ENCODE data around the gene STK24.

STK24 gene

GRCh38 chr13:98460516-98460915 lies 116.4 kb downstream of the STK24 start:
- H3K36me3 Mint-ChIP-seq: peaks cover 55% of the 10 kb centered on the region

GRCh38 chr13:98459721-98460370 lies 117.1 kb downstream of the STK24 start:
- Mint-ChIP-seq H3K27me3 (no peaks in the 10 kb centered on the region), H3K4me3 (no peak overlapping the region), H3K9me3 (no peaks in the 10 kb centered on the region), H3K27ac (peak overlapping the region; percentile 33), H3K4me1 (peaks cover 5% of the 10 kb centered on the region), H3K36me3 (peaks cover 57% of the 10 kb centered on the region)
- DNase-seq: no peak
- CTCF ChIA-PET: no interaction called here

More at GRCh38 chr13:98460516-98460915, 116.4 kb downstream of the STK24 start:
- H3K27ac Mint-ChIP-seq: peak overlapping the region; percentile 33
- CTCF ChIA-PET: no interaction called here
- no peaks in the 10 kb centered on the region for H3K27me3 Mint-ChIP-seq
- H3K4me1 Mint-ChIP-seq: peaks cover 7% of the 10 kb centered on the region
- H3K4me3 Mint-ChIP-seq: no peak overlapping the region
- DNase-seq: no peak
- no peaks in the 10 kb centered on the region for H3K9me3 Mint-ChIP-seq

DNA sequence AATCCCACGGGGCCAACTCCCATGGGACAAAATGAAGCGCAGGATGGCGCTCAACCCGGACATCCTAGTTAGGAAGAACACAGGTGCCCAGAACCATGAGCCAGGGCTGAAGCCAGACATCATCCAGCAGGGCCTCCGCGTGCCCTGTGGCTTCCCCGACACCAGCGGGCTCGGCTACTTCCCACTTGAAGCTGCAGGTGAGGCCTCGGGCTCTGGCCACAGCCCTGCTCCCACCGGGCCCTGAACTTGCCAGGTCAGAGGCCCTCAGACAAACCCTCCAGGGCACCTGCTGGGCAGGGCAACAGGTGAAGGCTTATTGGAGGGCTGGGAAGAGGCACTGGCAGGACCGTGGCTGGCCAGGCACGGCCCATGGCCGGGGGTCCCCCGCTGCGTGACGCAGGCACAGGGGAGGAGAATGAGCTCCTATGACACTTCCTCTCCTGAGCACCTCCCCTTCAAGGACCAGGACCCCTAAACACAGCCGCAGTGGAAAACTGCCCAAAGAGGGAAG lies 117.7 kb downstream of the STK24 start:
- CTCF ChIA-PET: no interaction called here
- no peaks in the 10 kb centered on the region for H3K27me3 Mint-ChIP-seq
- peak overlapping the region; percentile 28 for H3K27ac Mint-ChIP-seq
- peaks cover 5% of the 10 kb centered on the region for H3K4me1 Mint-ChIP-seq
- H3K9me3 Mint-ChIP-seq: no peaks in the 10 kb centered on the region
- peaks cover 63% of the 10 kb centered on the region for H3K36me3 Mint-ChIP-seq
- DNase-seq: no peak
- H3K4me3 Mint-ChIP-seq: no peak overlapping the region

DNA sequence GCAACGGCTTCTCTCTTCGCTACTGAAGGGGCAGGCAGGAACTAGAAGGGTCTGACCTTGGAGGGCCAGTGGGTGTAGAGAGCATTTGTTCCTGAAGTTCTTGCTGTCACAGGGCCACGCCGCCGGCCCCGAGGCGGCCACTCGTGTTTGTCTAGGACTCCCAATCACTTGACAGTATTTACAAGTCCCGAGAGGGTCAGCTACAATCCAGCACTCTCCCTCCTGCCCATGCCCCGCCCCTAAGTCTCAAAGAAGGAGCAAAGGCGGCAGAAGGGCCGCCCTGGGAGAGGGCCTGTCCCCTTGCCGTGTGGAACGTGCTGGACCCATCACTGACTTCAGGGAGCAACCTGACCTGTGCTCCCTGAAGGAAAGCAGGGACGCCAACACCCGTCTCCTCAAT lies 118.5 kb downstream of the STK24 start:
- H3K27me3 Mint-ChIP-seq: no peaks in the 10 kb centered on the region
- no peak overlapping the region for H3K4me3 Mint-ChIP-seq
- peaks cover 5% of the 10 kb centered on the region for H3K4me1 Mint-ChIP-seq

GRCh38 chr13:98457053-98457452 lies 119.9 kb downstream of the STK24 start:
- H3K27me3 Mint-ChIP-seq: no peaks in the 10 kb centered on the region
- peaks cover 2% of the 10 kb centered on the region for H3K4me1 Mint-ChIP-seq
- no peak overlapping the region for H3K27ac Mint-ChIP-seq
- H3K9me3 Mint-ChIP-seq: no peaks in the 10 kb centered on the region
- peaks cover 63% of the 10 kb centered on the region for H3K36me3 Mint-ChIP-seq
- no peak overlapping the region for H3K4me3 Mint-ChIP-seq
- no peak for DNase-seq
- CTCF ChIA-PET: interaction anchor here (3.0 kb wide), 1 partner anchor 12 kb away, joined by 10 read pairs; no protein-coding TSS in a partner anchor

More for the DNA sequence above, 118.5 kb downstream of the STK24 start:
- no peak overlapping the region for H3K27ac Mint-ChIP-seq
- H3K36me3 Mint-ChIP-seq: peaks cover 64% of the 10 kb centered on the region
- DNase-seq: no peak
- CTCF ChIA-PET: interaction anchor here (0.7 kb wide), 1 partner anchor 13 kb away, joined by 3 read pairs; no protein-coding TSS in a partner anchor
- H3K9me3 Mint-ChIP-seq: no peaks in the 10 kb centered on the region

DNA sequence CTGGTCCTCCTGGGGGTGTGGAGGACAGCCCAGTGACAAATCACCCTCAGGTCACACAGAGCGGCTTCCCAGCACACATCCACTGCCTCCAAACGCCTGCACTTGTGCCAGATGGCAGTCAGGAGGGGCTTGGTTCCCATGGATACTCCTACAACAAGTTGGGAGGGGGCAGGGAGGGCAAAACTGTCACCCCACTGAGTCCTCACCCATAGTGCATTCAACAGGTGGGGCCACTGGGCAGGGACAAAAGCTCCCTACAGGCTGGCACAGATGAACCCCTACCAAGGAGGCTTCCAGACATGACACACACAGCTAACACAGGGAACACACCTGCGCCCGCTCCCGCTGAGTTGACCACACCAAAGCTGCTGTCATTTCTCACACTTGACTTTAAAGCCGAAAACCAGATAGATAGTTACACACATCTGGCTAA lies 120.5 kb downstream of the STK24 start:
- peaks cover 8% of the 10 kb centered on the region for H3K4me1 Mint-ChIP-seq
- CTCF ChIA-PET: interaction anchor here (3.0 kb wide), 1 partner anchor 11 kb away, joined by 10 read pairs; no protein-coding TSS in a partner anchor
- H3K27ac Mint-ChIP-seq: peak overlapping the region; percentile 15
- DNase-seq: no peak
- H3K27me3 Mint-ChIP-seq: no peaks in the 10 kb centered on the region
- H3K9me3 Mint-ChIP-seq: no peaks in the 10 kb centered on the region
- H3K36me3 Mint-ChIP-seq: peaks cover 67% of the 10 kb centered on the region
- H3K4me3 Mint-ChIP-seq: no peak overlapping the region

GRCh38 chr13:98454389-98454881 lies 122.5 kb downstream of the STK24 start:
- peaks cover 60% of the 10 kb centered on the region for H3K36me3 Mint-ChIP-seq
- no peak overlapping the region for H3K4me3 Mint-ChIP-seq
- peaks cover 20% of the 10 kb centered on the region for H3K4me1 Mint-ChIP-seq
- H3K9me3 Mint-ChIP-seq: no peaks in the 10 kb centered on the region
- peak overlapping the region; percentile 49 for H3K27ac Mint-ChIP-seq
- no peaks in the 10 kb centered on the region for H3K27me3 Mint-ChIP-seq
- CTCF ChIA-PET: interaction anchor here (0.8 to 3.0 kb wide), 3 partner anchors 9 to 233 kb away, joined by 3 to 10 read pairs (median 6); no protein-coding TSS in a partner anchor
- no peak for DNase-seq

DNA sequence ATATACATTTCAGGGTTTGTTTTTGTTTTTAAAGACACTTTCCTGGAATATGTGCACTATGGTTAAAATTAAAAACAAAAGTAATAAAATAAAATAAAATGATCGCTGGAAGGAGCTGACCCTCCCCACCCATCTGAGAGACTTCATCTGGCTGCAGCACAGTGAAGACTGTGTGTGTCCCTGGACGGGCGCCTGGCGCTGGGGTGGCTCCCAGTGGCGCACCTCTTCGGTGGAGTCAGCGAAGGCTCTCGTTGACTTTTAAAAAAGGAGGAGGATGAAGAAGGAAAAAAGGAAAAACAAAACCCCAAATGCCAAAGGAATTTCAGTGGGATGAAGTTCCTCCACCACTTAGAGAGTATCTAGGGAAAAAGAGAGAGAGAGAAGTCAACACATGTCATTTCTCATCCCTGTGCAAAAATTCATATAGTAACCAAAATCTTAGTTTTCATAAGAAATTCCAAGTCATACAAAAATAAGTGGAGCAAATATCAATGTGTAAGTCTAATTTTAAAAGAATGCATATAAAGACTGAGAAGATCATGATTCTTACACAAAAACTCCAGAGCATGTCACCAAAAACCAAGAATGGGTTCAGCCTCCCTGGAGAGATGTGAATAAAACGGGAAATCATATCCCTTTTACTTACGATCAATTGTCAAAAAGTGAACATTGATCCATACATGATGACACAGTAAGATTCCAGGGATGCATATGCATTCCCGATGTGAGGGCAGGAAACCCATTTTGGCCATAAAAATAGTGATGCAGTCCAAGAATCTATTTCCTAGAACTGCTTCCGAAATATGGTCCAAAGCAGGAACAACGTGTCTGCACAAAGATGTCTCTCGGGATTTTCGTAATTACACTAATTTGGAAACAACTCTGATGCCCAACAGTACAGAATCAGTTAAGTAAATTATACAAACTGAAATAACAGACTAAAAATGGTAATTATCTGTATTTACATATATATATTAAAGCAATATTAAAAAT lies 123.8 kb downstream of the STK24 start:
- H3K27ac Mint-ChIP-seq: no peak overlapping the region
- H3K9me3 Mint-ChIP-seq: no peaks in the 10 kb centered on the region
- peaks cover 20% of the 10 kb centered on the region for H3K4me1 Mint-ChIP-seq
- H3K36me3 Mint-ChIP-seq: peaks cover 56% of the 10 kb centered on the region
- no peak for DNase-seq
- H3K4me3 Mint-ChIP-seq: no peak overlapping the region
- no peaks in the 10 kb centered on the region for H3K27me3 Mint-ChIP-seq
- CTCF ChIA-PET: interaction anchor here (3.9 kb wide), 1 partner anchor 200 kb away, joined by 20 read pairs; no protein-coding TSS in a partner anchor

DNA sequence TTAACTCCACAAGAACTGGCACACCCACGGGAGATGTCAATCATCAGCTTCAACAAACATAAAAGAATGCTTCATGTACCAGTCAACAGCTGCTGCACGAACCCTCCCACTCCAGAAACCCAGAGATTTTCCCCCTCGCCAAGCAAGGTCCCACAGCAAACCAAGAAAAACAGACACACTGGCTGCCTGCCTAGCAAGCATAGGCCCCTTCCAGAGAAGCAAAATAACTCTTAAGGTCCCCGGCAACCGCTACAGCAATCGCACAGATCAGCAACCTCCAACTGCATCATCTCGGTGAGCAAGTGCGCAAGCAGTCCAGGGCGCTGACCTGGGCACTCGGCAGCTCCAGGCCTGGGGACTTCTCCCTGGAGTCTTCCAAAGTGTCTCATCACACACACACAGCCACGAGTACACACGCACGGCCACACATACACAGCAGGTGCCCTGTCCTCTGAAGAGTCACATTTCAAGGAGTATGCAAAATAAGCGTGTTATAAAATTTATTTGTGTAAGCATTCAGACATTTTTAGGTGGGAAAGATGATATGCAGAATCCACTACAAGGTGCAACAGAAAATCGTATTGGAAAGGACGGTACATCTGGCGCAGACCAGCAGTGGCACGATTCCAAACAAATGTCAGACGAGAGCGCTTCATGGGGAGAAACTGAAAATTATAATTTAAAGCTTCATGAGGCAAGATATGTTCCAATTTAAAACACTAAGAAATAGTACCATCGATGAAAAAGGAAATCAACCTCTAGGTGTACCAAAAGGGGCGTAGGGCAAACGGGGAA lies 125.0 kb downstream of the STK24 start:
- Mint-ChIP-seq H3K4me1 (peaks cover 20% of the 10 kb centered on the region), H3K27me3 (no peaks in the 10 kb centered on the region), H3K4me3 (no peak overlapping the region), H3K9me3 (no peaks in the 10 kb centered on the region), H3K36me3 (peaks cover 57% of the 10 kb centered on the region), H3K27ac (peak overlapping the region; percentile 22)
- CTCF ChIA-PET: interaction anchor here (1.8 to 3.9 kb wide), 2 partner anchors 15 to 201 kb away, joined by 12 to 20 read pairs; no protein-coding TSS in a partner anchor
- DNase-seq: no peak

- Mint-ChIP-seq H3K36me3 (peaks cover 51% of the 10 kb centered on the region), H3K27me3 (no peaks in the 10 kb centered on the region), H3K9me3 (no peaks in the 10 kb centered on the region), H3K4me3 (no peak overlapping the region), H3K27ac (peak overlapping the region; percentile 22), H3K4me1 (peaks cover 30% of the 10 kb centered on the region)
- CTCF ChIA-PET: interaction anchor here (0.9 to 3.9 kb wide), 4 partner anchors 16 to 595 kb away, joined by 3 to 20 read pairs (median 8); no protein-coding TSS in a partner anchor
- peak; percentile 47 for DNase-seq
These were observed 126.3 kb downstream of the STK24 start for GRCh38 chr13:98450539-98451111.

GRCh38 chr13:98450026-98450425 lies 126.9 kb downstream of the STK24 start:
- no peak for DNase-seq
- peaks cover 35% of the 10 kb centered on the region for H3K4me1 Mint-ChIP-seq
- no peaks in the 10 kb centered on the region for H3K27me3 Mint-ChIP-seq
- no peaks in the 10 kb centered on the region for H3K9me3 Mint-ChIP-seq
- H3K27ac Mint-ChIP-seq: peak overlapping the region; percentile 7
- no peak overlapping the region for H3K4me3 Mint-ChIP-seq
- CTCF ChIA-PET: interaction anchor here (1.0 to 3.9 kb wide), 3 partner anchors 17 to 594 kb away, joined by 3 to 20 read pairs (median 12); no protein-coding TSS in a partner anchor
- peaks cover 45% of the 10 kb centered on the region for H3K36me3 Mint-ChIP-seq

DNA sequence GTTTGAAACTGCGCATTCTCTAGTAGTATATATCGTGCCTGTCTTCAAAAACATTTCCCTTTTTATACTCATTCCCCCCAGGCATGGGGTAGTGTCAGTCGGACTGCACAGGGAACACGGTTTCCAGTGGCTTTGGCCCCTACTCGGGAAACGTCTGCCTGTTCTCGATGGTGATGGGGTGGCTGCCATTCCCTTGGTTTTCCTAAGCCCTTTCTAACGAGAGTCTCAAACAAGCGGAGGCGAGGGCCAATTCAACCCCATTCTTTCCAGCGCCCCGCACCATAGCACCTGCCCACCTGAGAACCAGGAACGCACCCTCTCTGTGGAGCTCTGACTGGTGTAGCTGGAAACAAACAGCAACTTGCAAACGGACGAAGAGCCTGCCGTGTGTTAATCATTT lies 127.6 kb downstream of the STK24 start:
- peaks cover 37% of the 10 kb centered on the region for H3K36me3 Mint-ChIP-seq

DNA sequence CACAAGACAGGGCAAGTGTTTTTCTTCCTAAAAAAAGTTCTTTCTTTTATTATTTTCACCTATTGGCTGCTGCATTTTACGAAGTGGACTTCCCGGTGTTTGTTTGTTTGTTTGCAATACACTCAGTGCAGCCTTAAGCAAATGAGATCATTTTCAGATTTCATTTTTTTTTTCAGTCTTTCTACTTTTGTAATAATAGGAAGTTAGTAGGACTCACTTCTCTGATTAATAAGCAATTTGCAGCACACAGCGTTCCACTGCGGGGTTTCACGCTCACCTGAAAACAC lies 128.3 kb downstream of the STK24 start:
- no peaks in the 10 kb centered on the region for H3K9me3 Mint-ChIP-seq
- H3K27me3 Mint-ChIP-seq: no peaks in the 10 kb centered on the region
- peaks cover 38% of the 10 kb centered on the region for H3K4me1 Mint-ChIP-seq
- DNase-seq: no peak
- H3K27ac Mint-ChIP-seq: no peak overlapping the region
- peaks cover 35% of the 10 kb centered on the region for H3K36me3 Mint-ChIP-seq
- CTCF ChIA-PET: interaction anchor here (0.7 to 5.4 kb wide), 3 partner anchors 18 to 224 kb away, joined by 3 to 142 read pairs (median 4); no protein-coding TSS in a partner anchor
- no peak overlapping the region for H3K4me3 Mint-ChIP-seq

More for the DNA sequence above, 127.6 kb downstream of the STK24 start:
- CTCF ChIA-PET: interaction anchor here (3.9 kb wide), 1 partner anchor 204 kb away, joined by 20 read pairs; no protein-coding TSS in a partner anchor
- H3K9me3 Mint-ChIP-seq: no peaks in the 10 kb centered on the region
- H3K27ac Mint-ChIP-seq: peak overlapping the region; percentile 65
- no peak for DNase-seq
- no peak overlapping the region for H3K4me3 Mint-ChIP-seq
- no peaks in the 10 kb centered on the region for H3K27me3 Mint-ChIP-seq
- peaks cover 35% of the 10 kb centered on the region for H3K4me1 Mint-ChIP-seq
